KOPT-K1 (cell line): ENCODE results near the gene VGLL4.

Experiments
- H3K27ac ChIP-seq: fragments of 200-600 bp; sonication (generic); 2 replicates; pipeline ENCODE4 v1.5.1; 2016; ENCODE audit warnings: antibody characterized with exemption, mild to moderate bottlenecking, low read depth, low read length; ENCODE audit not compliant: poor library complexity, severe bottlenecking
- H3K36me3 ChIP-seq: fragments of 200-600 bp; sonication (generic); 2 replicates; pipeline ENCODE4 v1.5.1; 2017; ENCODE audit warnings: antibody characterized with exemption, mild to moderate bottlenecking, low read length, moderate library complexity; ENCODE audit not compliant: insufficient read depth
- H3K9me3 ChIP-seq: fragments of 200-600 bp; sonication (generic); 2 replicates; pipeline ENCODE4 v1.5.1; 2017; ENCODE audit warnings: antibody characterized with exemption, low read length, mild to moderate bottlenecking; ENCODE audit not compliant: insufficient read depth, poor library complexity, severe bottlenecking

Gene VGLL4

DNA sequence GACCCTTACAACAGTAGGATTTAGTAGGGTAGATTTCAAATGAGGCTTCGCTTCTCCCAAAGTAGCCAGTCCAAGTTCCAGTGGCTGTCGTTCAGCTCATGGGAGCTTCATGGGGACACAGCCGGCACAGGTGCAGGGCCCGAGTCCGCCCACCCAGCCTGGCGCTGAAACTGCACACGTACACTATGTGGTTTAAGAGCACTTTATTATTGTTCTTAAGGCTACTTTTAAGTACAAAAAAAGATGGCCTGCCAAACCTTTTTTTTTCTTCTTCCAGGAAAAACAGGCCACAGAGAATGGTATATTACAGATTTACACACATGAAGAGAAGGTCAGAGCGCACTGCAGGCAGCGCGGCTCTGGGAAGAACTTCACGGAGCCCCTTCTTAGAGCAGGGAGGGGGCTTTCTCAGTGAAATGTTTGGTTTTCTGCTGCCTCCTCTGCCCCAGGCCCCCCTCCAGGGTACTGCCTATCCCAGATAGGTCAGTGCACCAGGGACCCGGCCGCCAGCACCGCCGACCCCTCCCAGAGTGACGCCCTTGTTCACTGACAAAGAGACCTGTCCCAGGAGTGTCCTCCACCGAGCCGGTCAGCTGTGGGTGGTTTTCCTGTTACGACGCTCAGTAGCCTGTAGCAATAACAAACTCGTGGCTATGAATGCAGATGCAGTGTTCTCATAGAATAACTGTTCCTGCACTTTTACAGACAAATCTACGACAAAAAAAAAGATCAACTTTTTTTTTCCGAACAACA lies 87.7 kb downstream of the VGLL4 start:
- Histone ChIP-seq H3K9me3 (no peaks in the 10 kb centered on the region), H3K36me3 (peaks cover 77% of the 10 kb centered on the region), H3K27ac (no peak overlapping the region)

DNA sequence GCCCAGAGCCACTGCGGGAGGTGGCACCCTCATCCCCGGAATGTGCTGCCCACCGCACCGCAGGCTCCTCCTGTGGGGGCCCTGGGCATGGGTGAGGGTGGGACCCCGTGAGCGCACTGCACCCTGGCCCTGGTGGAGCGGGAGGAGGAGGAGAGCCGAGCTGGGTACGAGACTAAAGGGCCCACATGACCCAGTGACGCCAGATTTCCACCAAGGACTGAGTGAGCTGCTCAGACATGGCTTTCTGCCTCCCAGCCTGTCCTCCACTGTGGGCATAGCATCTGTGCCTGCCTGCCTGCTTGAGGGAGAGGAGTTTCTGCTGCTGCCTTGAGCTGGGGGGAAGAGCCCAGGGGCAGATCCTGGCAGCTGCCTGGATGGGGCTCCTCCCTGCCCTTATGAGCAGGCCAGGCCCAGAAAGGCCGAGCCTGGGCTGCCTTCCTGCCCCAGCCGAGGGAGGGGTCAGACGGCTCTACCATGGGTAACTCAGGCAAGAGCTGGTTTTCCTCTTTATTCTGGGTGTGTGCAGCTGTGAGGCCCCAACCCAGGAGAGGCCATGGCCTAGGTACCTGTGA lies 88.4 kb downstream of the VGLL4 start:
- Histone ChIP-seq H3K9me3 (no peaks in the 10 kb centered on the region), H3K27ac (no peak overlapping the region), H3K36me3 (peaks cover 70% of the 10 kb centered on the region)

DNA sequence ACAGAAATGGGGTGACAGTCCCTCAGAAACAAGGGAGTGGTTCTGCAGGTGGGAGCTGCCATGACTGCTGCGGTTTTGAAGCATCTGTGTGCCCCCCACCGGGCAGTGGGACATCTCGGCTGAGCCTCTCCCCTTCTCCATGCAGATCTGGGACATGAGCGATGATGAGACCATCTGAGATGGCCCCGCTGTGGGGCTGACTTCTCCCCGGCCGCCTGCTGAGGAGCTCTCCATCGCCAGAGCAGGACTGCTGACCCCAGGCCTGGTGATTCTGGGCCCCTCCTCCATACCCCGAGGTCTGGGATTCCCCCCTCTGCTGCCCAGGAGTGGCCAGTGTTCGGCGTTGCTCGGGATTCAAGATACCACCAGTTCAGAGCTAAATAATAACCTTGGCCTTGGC lies 89.0 kb downstream of the VGLL4 start:
- Histone ChIP-seq H3K9me3 (no peaks in the 10 kb centered on the region), H3K36me3 (peaks cover 63% of the 10 kb centered on the region), H3K27ac (no peak overlapping the region)

DNA sequence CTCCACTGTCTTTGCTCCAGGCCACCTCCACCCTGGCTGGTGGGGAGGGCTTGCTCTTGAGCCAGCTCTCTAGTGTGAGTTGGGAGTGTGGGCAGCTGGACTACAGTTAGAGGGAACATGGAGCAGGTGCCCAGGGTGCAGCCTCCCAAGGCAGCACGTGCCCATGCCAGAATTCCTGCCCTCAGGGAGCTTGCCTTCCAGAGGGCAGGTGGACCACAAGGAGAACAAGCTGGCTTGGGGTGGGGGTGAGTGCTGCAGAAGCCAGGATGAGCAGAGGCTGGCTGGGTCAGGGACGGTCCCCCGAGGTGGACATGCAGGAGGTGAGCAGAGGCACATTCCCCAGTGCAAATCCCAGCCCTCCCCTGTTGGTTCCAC lies 89.5 kb downstream of the VGLL4 start:
- peaks cover 59% of the 10 kb centered on the region for H3K36me3 ChIP-seq
- H3K27ac ChIP-seq = no peak overlapping the region
- H3K9me3 ChIP-seq = no peaks in the 10 kb centered on the region

DNA sequence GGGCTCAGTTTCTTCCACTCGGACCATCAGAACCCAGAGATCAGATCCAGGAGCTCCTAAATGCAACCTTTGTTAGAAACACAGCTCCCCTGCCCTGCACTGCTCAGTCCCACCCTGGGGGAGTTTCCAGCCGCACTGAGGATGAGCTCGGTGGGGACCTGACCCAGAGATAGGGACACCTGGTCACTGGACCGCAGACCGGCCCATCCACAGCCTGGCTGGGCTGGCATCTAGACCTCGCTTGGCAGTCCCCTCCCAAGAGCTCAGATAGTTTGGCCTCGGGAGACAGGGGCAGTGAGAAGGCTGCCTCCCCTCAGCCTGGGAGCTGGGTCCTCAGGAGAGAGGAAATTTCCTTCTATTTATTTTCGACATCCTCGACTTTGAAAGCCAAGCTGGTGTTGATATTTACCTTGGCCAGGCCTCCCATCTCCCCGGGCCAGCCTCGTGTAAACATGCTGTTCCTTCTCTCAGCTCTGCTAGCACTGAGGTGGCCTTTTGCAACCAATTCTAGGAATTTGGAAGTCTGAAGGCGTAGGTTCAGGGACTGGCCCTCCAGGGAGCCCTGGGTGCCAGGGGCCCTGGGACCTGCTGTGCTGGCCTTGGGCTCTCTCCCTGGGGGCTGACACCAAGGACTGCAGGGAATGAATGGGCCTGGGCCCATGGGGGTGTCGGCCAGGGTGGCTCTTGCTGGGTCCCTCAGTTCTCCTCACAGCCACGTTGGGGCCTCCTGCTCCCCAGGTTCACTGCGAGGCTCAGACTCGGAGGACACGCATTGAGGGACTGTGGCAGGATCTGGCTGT lies 90.1 kb downstream of the VGLL4 start:
- Histone ChIP-seq H3K27ac (no peak overlapping the region), H3K9me3 (no peaks in the 10 kb centered on the region), H3K36me3 (peaks cover 53% of the 10 kb centered on the region)

DNA sequence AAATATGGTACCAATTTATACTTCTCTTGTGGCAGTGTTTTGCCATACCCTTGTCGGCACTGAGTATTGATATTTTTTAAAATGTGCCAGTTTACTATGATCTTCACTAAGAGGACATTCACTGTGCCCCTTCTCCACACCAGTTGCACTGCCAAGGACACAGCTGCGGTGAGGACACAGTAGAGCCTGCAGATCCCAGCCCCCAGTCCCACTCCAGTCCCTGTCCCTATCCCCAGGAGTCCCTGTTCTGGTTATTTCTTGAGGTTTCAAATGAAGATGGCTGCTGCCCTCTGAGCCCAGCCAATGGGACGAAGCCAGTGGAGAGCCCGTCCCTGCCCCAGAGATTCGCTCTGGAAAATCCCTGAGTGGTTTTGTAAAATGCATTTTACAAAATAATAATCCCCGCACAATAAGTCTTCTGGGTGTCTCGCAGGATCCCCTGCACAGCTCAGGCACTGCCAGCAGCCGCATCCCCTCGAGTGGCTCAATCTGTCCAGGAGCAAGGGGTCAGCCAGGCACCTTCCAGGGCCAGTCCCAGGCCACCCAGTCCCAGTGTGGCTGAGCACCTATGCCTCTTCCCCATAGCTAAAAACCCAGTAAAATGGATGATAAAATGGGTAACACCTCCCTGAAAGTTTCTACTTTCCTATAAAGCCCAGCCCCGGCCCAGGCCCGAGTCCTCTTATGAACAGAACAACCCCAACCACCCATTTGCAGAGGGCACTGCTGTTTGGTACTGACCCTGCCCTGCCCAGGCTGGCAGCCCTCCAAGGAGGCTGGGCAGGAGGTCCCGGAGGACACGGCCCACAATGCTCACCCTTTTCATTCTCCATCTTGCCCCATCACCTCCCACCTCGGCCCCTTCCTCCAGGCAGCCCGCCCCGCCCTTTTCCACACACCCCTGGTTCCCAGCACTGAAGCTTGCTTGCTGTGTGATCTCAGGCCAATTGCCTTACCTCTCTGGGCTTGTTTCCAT lies 91.1 kb downstream of the VGLL4 start:
- peaks cover 42% of the 10 kb centered on the region for H3K36me3 ChIP-seq
- no peak overlapping the region for H3K27ac ChIP-seq
- no peaks in the 10 kb centered on the region for H3K9me3 ChIP-seq

DNA sequence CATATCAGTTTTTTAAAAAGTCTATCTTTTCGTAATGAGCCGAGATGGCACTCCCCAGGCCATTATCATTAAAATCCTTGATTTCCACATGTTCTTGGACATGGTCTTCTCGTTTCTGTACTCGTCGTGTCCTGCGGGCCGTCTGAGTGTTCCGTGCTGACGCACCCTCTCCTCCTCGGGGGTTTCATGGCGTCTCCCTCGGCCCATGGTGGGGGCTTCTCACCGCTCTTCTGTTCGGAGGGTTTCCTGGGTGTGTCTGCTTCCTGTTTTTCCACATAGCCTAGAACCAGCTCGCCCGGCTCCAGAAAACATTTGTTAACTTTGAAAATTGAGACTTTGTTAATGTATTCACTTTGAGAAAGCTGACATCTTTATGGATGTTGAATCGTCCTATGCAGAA lies 92.7 kb downstream of the VGLL4 start:
- H3K9me3 ChIP-seq = no peaks in the 10 kb centered on the region
- peaks cover 27% of the 10 kb centered on the region for H3K36me3 ChIP-seq
- H3K27ac ChIP-seq = no peak overlapping the region

DNA sequence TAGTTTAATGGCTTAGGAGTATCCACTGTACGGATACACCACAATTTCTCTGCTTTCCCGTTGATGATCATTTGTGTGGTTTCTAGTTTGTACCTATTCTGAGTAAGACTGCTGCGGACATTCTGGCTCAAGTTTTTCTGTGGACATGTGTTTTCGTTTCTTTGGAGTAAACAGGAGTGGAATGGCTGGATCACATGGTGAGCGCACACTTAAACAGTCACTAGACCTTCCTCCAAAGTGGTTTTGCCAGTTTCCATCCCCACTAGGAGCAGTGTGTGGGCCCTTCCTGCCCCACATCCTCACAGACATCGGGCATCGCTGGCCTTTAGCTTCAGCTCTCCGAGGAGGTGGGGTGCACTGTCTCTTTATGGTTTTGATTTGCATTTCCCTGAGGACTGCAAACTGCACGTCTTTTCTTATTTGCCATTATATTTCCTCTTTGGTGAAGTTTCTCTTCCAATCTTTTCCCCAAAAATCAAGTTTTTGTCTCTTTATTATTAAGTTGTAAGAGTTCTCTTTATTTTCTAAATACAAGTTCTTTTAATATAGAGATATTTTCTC lies 94.1 kb downstream of the VGLL4 start:
- no peak overlapping the region for H3K27ac ChIP-seq
- peaks cover 13% of the 10 kb centered on the region; the same call in 1 of the 2 replicates for H3K36me3 ChIP-seq
- H3K9me3 ChIP-seq = no peaks in the 10 kb centered on the region

DNA sequence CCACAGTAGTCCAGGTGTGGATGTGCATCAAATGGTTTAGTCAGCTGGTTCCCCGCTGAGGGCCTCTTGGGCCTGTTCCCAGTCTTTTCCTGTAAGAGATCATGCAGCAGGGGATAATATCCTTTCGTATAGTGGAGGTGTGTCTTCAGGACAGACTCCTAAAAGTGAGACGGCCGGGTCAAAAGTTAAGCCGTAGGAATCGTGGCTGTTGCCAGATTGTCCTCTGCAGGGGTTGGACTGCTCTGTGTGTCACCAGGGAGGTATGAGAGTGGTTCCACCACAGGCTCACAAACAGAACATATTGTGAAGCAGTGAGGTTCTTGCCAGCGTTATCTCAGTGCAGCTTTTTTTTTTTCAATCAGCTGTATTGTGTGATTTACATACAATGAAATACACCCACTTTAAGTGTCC lies 95.0 kb downstream of the VGLL4 start:
- H3K36me3 ChIP-seq = peaks cover 4% of the 10 kb centered on the region; the same call in 1 of the 2 replicates
- no peak overlapping the region for H3K27ac ChIP-seq
- H3K9me3 ChIP-seq = no peaks in the 10 kb centered on the region

DNA sequence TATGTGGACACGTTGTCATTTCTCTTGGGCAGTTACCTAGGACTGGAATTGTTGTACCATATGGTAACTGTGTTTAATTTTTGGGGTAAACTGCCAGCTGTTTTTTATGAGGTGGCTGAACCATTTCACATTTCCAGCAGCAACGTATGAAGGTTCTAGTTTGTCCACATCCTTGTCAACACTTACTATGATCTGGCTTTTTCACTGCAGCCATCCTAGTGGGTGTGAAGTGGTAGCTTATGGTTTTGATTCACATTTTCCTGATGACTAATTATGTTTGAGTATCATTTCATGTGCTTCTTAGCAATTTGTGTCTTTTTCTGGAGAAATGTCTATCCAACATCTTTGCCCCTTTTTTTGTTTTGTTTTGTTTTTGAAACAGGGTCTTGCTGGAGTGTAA lies 96.2 kb downstream of the VGLL4 start:
- no peak overlapping the region for H3K27ac ChIP-seq
- no peaks in the 10 kb centered on the region for H3K36me3 ChIP-seq
- no peaks in the 10 kb centered on the region for H3K9me3 ChIP-seq

DNA sequence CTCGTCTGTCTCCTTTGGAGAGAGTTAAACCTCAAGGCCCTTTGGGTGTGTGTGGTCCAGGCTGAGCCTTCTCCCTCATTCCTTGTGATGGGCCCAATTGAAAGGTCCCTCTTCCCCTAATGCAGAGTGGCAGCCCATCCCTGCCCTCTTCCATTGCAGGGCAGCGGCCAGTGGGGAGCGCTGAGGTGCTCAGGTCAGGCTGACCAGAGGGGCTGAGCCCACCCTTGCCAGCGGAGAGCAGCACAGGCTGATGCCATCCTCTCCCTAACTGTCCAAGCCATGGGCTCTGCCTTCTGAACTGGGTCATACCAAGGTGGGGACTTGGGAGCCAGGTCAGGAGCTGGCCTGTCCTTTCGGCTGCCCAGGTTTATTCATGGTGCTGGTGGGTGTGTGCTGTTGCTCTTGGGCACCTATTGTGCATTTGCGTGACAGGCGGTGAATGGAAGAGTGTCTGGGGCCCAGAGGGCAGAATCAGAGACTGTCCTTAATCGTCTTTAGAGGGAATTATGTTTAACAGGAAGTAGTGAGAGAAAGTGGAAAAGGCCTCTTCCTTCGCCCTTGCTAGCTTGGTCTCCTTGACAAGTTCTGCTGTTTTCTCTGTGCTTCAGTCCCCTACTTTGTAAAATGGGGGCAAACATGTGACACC lies 96.9 kb downstream of the VGLL4 start:
- Histone ChIP-seq H3K9me3 (no peaks in the 10 kb centered on the region), H3K27ac (no peak overlapping the region), H3K36me3 (no peaks in the 10 kb centered on the region)

DNA sequence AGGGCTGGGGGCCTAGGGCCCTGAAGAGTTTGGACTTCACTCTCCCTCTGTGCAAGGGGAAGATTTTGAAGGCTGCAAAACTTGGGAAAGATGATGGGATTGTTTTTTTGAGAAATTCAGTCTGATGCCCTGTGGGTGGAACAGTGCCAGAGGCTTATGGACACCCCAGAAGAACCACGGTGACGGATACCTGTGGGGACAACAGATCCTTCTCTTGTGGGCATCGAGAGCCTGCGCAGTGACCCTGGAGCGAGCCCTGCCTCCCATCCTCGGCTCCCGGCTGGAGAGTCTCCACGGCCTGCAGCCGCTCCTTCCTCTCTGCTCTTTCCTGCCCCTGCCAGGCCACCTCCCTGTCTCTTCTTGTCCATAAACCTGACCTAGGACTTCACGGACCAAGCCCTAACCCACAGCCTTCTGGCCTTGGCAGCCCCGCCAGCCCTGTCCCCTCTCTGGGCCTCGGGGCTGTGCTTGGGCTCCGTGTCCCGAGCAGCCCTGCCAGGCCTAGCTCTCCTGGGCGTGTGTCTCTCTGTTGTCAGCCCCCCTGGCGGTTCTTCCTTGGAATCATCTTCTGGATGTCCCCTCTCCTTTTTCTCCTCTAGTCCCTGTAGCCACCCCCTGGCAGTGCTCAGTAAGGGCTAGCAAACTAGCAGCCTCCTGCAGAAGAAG lies 98.4 kb downstream of the VGLL4 start:
- Histone ChIP-seq H3K9me3 (no peaks in the 10 kb centered on the region), H3K36me3 (no peaks in the 10 kb centered on the region), H3K27ac (no peak overlapping the region)

DNA sequence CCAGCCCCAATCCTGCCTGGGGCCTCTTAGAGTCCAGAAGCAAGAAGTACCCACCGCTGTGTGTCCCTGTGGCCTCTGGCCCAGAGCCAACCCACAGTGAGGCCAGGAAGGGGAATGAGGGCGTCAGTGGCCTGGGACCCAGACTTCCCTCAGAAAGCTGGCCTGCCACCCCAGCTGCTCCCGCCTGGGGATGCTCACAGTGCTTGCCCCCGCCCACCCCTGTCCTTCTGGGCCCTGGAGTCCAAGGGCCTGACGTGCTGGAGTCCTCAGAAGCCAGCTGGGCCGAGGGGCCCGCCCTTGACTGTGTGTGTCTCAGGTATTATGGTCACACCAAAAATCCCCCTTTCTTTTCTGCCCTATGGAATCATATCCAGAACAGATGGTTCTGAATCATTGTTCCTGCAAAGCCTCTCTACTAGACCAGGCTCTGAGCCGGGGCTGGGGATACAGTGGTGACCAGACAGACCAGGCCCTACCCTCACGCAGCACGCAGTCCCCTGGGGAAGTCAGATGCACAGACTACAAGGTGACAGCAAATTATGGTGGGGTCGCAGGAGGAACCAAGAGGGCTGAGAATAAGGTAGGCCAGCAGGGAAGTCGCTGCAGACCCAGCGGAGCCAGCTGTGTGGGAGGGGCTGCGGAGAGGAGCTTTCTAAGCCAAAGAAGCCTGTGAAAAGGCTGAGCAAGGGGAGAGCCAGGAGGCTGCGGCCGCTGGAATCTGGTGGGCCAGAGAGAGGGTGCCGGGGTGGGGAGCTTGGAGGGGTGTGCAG lies 99.1 kb downstream of the VGLL4 start:
- Histone ChIP-seq H3K9me3 (no peaks in the 10 kb centered on the region), H3K36me3 (no peaks in the 10 kb centered on the region), H3K27ac (no peak overlapping the region)
